Nephron (organoid): Measurements from ENCODE around the gene RGS7.

Experiments
- H3K27ac Mint-ChIP-seq, 3 experiments: 2 replicates each; pipeline ENCODE4 v1.8.0; 2020; ENCODE audit warnings: mixed read lengths in 3 of 3, mild to moderate bottlenecking in 2 of 3, moderate library complexity in 1 of 3
- H3K27me3 Mint-ChIP-seq: 2 replicates; pipeline ENCODE4 v1.8.0; 2021; ENCODE audit warnings: low read depth, mild to moderate bottlenecking, moderate library complexity, mixed read lengths
- H3K36me3 Mint-ChIP-seq: 2 replicates; pipeline ENCODE4 v1.8.0; 2020; ENCODE audit warnings: low read depth, mixed read lengths
- H3K4me1 Mint-ChIP-seq: 2 replicates; pipeline ENCODE4 v1.8.0; 2020; ENCODE audit warnings: mixed read lengths
- H3K4me3 Mint-ChIP-seq, 3 experiments: 2 replicates each; pipeline ENCODE4 v1.8.0; 2020; ENCODE audit warnings: mild to moderate bottlenecking in 3 of 3, mixed read lengths in 3 of 3, moderate library complexity in 2 of 3
- H3K9me3 Mint-ChIP-seq: 2 replicates; pipeline ENCODE4 v1.8.0; 2020; ENCODE audit warnings: mixed read lengths
- TF ChIP-seq, protein P1 (sequence below), 3 experiments: fragments of 200-600 bp; sonication (generic); IDR thresholded peaks; one replicate each; pipeline ENCODE4 v1.5.0; 2021; ENCODE audit warnings: antibody characterized with exemption in 3 of 3; ENCODE audit not compliant: unreplicated experiment in 3 of 3

The RGS7 gene

DNA sequence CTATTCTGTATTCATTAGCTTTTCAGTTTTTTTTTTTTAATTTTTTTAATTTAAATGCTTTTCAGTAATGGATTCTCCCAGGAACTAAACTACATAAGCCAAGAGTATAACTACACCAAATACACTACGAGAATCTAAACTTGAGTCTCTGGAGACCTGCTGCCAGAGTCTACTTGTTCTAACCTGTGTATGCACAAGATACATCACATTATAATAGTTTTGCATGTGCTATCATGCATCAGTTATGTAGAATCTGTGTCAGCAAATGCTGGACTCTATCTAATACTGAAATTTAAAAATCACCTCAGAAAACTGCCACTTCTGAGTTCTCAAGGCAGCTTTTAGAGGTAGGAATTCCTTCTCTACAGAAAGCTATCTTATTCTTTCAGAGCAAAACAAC, 598.7 kb downstream of the RGS7 start:
- H3K36me3 Mint-ChIP-seq = no peaks in the 10 kb centered on the region
- no peak overlapping the region for H3K27ac Mint-ChIP-seq
- TF ChIP-seq, protein P1, sequence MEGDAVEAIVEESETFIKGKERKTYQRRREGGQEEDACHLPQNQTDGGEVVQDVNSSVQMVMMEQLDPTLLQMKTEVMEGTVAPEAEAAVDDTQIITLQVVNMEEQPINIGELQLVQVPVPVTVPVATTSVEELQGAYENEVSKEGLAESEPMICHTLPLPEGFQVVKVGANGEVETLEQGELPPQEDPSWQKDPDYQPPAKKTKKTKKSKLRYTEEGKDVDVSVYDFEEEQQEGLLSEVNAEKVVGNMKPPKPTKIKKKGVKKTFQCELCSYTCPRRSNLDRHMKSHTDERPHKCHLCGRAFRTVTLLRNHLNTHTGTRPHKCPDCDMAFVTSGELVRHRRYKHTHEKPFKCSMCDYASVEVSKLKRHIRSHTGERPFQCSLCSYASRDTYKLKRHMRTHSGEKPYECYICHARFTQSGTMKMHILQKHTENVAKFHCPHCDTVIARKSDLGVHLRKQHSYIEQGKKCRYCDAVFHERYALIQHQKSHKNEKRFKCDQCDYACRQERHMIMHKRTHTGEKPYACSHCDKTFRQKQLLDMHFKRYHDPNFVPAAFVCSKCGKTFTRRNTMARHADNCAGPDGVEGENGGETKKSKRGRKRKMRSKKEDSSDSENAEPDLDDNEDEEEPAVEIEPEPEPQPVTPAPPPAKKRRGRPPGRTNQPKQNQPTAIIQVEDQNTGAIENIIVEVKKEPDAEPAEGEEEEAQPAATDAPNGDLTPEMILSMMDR (IDR thresholded peaks at IDR 0.05; ENCODE audit: unreplicated experiment in 3 of 3) = no peak
- H3K27me3 Mint-ChIP-seq = peaks cover 4% of the 10 kb centered on the region
- no peaks in the 10 kb centered on the region for H3K4me1 Mint-ChIP-seq
- H3K4me3 Mint-ChIP-seq = no peak overlapping the region
- H3K9me3 Mint-ChIP-seq = no peaks in the 10 kb centered on the region

DNA sequence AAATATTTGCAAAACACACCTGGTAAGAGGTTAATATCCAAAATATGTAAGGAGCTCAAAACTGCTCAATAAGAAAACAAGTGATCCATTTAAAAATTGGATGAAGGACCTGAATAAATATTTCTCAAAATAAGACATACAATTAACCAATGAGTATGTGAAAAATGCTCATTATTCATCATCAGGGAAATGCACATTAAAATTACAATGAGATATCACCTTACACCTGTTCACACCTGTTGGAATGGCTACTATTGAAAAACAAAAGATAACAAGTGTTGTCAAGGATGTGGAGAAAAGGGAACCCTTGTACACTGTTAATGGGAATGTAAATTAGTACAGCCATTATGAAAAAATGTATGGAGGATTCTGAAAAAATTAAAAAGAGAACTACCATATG, 609.1 kb downstream of the RGS7 start:
- Mint-ChIP-seq H3K4me3 (no peak overlapping the region), H3K27me3 (peaks cover 7% of the 10 kb centered on the region)

DNA sequence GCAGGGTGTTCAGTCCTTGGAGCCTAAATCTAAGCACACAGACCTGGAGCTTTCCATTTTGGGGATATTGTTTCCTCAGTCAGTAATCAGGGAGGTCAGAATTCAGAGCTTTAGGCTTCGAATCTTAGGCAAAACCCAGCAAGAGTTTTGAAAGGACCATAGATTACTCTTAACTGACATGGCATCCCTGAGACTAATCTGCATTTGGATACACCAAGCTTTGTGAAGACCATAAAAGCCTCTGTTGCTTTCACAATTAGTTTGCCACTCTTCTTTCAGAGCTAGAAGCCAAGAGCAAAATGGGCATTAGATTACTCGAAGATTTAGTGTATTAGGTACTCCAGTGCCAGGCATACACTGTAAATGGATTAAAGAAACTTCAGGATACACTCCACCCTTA, 613.3 kb downstream of the RGS7 start:
- Mint-ChIP-seq H3K4me3 (no peak overlapping the region), H3K27me3 (peaks cover 7% of the 10 kb centered on the region), H3K9me3 (no peaks in the 10 kb centered on the region), H3K27ac (no peak overlapping the region), H3K36me3 (no peaks in the 10 kb centered on the region), H3K4me1 (peaks cover 12% of the 10 kb centered on the region)
- TF ChIP-seq, protein P1 (IDR thresholded peaks at IDR 0.05; ENCODE audit: unreplicated experiment in 3 of 3) = no peak

More for the DNA sequence above, 609.1 kb downstream of the RGS7 start:
- Mint-ChIP-seq H3K27ac (no peak overlapping the region), H3K36me3 (no peaks in the 10 kb centered on the region), H3K9me3 (no peaks in the 10 kb centered on the region), H3K4me1 (no peaks in the 10 kb centered on the region)
- TF ChIP-seq, protein P1 (IDR thresholded peaks at IDR 0.05; ENCODE audit: unreplicated experiment in 3 of 3) = no peak

DNA sequence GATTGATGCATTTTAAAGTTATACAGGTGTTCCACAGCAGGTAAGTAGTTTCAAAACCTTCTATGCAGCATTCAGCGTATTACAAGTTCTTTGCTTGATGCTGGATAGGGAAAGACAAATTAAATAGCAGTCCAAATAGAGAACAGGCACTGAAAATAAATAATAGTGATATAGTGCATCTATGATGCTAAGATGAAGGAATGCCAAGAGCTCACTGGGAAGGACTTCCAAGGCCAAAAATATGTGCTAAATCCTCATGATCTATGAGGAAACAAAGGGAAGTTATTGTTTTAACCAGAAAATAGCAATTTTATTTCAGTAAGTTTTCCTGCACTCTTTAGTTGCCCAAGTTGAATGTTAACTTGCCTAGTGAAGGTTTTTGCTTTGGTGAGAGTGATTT, 617.3 kb downstream of the RGS7 start:
- no peaks in the 10 kb centered on the region for H3K27me3 Mint-ChIP-seq
- no peaks in the 10 kb centered on the region for H3K36me3 Mint-ChIP-seq
- peaks cover 22% of the 10 kb centered on the region for H3K4me1 Mint-ChIP-seq
- no peaks in the 10 kb centered on the region for H3K9me3 Mint-ChIP-seq
- no peak overlapping the region for H3K4me3 Mint-ChIP-seq
- TF ChIP-seq, protein P1 (IDR thresholded peaks at IDR 0.05; ENCODE audit: unreplicated experiment in 3 of 3) = no peak
- H3K27ac Mint-ChIP-seq = no peak overlapping the region

DNA sequence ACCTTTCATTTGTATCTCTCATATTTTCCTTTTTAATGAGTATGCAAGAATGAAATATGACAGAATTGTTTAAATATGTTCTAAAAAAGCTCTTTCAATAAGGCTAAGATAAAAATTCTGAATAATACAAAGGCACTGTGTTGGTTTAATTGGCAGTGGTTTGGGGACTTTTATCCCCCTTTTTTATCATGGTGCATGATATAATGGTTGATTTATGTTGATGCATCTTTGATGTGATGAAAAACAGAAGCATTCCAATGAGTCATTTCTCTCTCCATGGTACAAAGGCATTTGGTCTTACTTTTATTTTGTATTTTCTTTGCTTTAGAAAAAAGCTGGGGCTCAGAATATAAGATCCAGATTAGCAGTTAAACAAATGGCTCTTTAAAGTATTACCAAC, 617.9 kb downstream of the RGS7 start:
- Mint-ChIP-seq H3K27me3 (no peaks in the 10 kb centered on the region), H3K4me3 (no peak overlapping the region), H3K27ac (no peak overlapping the region), H3K9me3 (no peaks in the 10 kb centered on the region), H3K4me1 (peaks cover 22% of the 10 kb centered on the region), H3K36me3 (no peaks in the 10 kb centered on the region)
- TF ChIP-seq, protein P1 (IDR thresholded peaks at IDR 0.05; ENCODE audit: unreplicated experiment in 3 of 3) = no peak

DNA sequence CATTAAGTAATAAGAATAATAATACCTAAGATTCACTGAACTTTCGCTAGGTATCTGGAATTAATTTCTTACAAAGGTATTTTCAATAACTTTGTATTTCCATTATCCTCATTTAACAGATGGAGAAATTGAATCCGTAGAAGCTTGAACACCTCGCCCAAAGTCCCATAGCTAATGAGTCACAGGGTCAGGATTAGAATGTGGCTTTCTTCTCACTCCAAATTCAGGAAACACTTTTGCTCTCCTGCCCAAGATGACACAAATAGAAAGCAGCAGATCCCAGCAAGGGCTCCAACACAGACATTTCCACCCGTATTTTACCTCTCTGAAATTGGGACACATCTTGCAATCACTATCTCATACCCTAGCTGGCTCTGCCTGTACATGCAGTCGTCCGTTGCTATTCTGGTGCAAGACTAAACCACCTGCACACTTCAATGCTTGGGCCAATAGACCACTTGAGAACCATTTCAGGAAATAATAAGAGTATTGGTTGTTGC, 619.2 kb downstream of the RGS7 start:
- H3K27me3 Mint-ChIP-seq = no peaks in the 10 kb centered on the region
- H3K9me3 Mint-ChIP-seq = no peaks in the 10 kb centered on the region
- TF ChIP-seq, protein P1 (IDR thresholded peaks at IDR 0.05; ENCODE audit: unreplicated experiment in 3 of 3) = no peak
- H3K4me3 Mint-ChIP-seq = no peak overlapping the region
- no peaks in the 10 kb centered on the region for H3K36me3 Mint-ChIP-seq
- H3K27ac Mint-ChIP-seq = peak overlapping the region in 1 of 3 experiments; percentile 25
- peaks cover 22% of the 10 kb centered on the region for H3K4me1 Mint-ChIP-seq
